ENCODE results near the gene CHMP5. TPM values are rescaled to one million over a fixed set of nuclear protein-coding genes. Genes with fewer than 3 reads are reported as not detected.

The CHMP5 gene
- total RNA-seq, 2 donors from 2014 or later = 4.6 to 20.5 TPM

DNA sequence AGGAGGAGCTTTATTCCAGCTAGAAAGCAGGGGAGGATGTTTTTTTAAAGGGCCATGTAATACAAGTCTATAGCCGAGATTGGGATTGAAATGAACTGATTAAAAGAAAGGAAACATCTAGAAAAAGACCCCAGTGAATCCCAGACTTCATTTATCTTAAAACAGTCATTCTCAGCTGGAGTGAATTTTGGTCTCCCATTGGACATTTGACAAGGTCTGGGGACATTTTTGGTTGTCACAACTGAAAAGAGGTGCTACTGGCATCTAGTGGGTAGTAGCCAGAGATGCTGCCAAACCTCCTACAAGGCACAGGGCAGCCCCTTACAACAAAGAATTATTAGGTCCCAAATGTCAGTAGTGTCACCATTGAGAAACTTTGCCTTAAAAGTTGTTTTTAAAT, 41.2 kb upstream of the CHMP5 start:
- ATAC-seq = no peak
- H3K36me3 ChIP-seq (replicated peaks in 1 of 2; ENCODE audit: insufficient read depth in 1 of 2, low read depth in 2 of 2) = no peaks in the 10 kb centered on the region
- intact Hi-C loops (cut with DNase I) = loop anchor here (5.0 kb wide), 1 partner anchor 141 kb away; no protein-coding TSS in a partner anchor
- no peak overlapping the region for H3K4me3 ChIP-seq
- DNase-seq = no peak
- no peak overlapping the region for H3K27ac ChIP-seq
- TF ChIP-seq POLR2A (IDR thresholded peaks at IDR 0.05) = no peak
- TF ChIP-seq, protein P1, sequence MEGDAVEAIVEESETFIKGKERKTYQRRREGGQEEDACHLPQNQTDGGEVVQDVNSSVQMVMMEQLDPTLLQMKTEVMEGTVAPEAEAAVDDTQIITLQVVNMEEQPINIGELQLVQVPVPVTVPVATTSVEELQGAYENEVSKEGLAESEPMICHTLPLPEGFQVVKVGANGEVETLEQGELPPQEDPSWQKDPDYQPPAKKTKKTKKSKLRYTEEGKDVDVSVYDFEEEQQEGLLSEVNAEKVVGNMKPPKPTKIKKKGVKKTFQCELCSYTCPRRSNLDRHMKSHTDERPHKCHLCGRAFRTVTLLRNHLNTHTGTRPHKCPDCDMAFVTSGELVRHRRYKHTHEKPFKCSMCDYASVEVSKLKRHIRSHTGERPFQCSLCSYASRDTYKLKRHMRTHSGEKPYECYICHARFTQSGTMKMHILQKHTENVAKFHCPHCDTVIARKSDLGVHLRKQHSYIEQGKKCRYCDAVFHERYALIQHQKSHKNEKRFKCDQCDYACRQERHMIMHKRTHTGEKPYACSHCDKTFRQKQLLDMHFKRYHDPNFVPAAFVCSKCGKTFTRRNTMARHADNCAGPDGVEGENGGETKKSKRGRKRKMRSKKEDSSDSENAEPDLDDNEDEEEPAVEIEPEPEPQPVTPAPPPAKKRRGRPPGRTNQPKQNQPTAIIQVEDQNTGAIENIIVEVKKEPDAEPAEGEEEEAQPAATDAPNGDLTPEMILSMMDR (IDR thresholded peaks at IDR 0.05) = no peak
- no peaks in the 10 kb centered on the region for H3K9me3 ChIP-seq
- H3K4me1 ChIP-seq = peaks cover 4% of the 10 kb centered on the region
- 42 to 43% methylated on average over 1 of the region's 1 CpG for WGBS, 2 donors
- no peaks in the 10 kb centered on the region for H3K27me3 ChIP-seq

GRCh38 chr9:33225319-33226147, 39.3 kb upstream of the CHMP5 start:
- Histone ChIP-seq H3K27me3 (no peaks in the 10 kb centered on the region), H3K4me3 (no peak overlapping the region), H3K36me3 (replicated peaks in 1 of 2; ENCODE audit: insufficient read depth in 1 of 2, low read depth in 2 of 2) (no peaks in the 10 kb centered on the region), H3K4me1 (peaks cover 10% of the 10 kb centered on the region), H3K27ac (no peak overlapping the region), H3K9me3 (no peaks in the 10 kb centered on the region)
- intact Hi-C loops (cut with DNase I) = no loop called here
- peak; percentile 62 to 78 (median 72) for DNase-seq
- TF ChIP-seq, protein P1 (IDR thresholded peaks at IDR 0.05) = peak; percentile 54 to 93 (median 82)
- no peak for TF ChIP-seq POLR2A (IDR thresholded peaks at IDR 0.05)
- ATAC-seq = peak; percentile 70
- 18 to 23% methylated on average over 6 of the region's 6 CpGs for WGBS, 2 donors

- peaks cover 10% of the 10 kb centered on the region for H3K4me1 ChIP-seq
- no peaks in the 10 kb centered on the region for H3K27me3 ChIP-seq
- H3K9me3 ChIP-seq = no peaks in the 10 kb centered on the region
- no peak for ATAC-seq
- no peak for TF ChIP-seq POLR2A (IDR thresholded peaks at IDR 0.05)
- TF ChIP-seq, protein P1 (IDR thresholded peaks at IDR 0.05) = no peak
- no peaks in the 10 kb centered on the region for H3K36me3 ChIP-seq (replicated peaks in 1 of 2; ENCODE audit: insufficient read depth in 1 of 2, low read depth in 2 of 2)
- H3K27ac ChIP-seq = peak overlapping the region in 1 of 4 donors; percentile 39
- H3K4me3 ChIP-seq = no peak overlapping the region
- 57 to 85% methylated on average over 10 of the region's 10 CpGs for WGBS, 2 donors
- DNase-seq = peak in 1 of 4 donors; percentile 64
- intact Hi-C loops (cut with DNase I) = no loop called here
Measured at GRCh38 chr9:33227008-33227398, 37.8 kb upstream of the CHMP5 start.

DNA sequence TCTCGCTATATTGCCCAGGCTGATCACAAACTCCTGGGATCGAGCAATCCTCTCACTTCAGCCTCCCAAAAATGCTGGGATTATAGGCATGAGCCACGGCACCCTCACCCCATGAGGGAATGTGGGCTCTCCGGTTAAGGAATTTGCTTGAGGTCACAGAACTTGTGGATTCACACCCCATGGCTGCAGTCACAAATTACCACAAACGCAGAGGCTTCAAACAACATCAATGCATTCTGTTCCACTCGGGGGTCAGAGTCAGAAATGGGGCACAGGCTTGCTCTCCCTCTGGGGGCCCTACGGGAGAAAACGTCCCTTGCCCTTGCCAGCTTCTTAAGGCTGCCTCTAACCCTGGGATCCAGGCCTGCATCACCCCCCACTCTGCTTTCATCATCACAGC, 37.1 kb upstream of the CHMP5 start:
- intact Hi-C loops (cut with DNase I) = no loop called here
- 63 to 82% methylated on average over 8 of the region's 8 CpGs for WGBS, 2 donors
- Histone ChIP-seq H3K27me3 (no peaks in the 10 kb centered on the region), H3K9me3 (no peaks in the 10 kb centered on the region), H3K4me1 (peaks cover 10% of the 10 kb centered on the region), H3K36me3 (replicated peaks in 1 of 2; ENCODE audit: insufficient read depth in 1 of 2, low read depth in 2 of 2) (no peaks in the 10 kb centered on the region), H3K27ac (no peak overlapping the region), H3K4me3 (no peak overlapping the region)
- TF ChIP-seq POLR2A (IDR thresholded peaks at IDR 0.05) = no peak
- TF ChIP-seq, protein P1 (IDR thresholded peaks at IDR 0.05) = no peak
- ATAC-seq (no peak), DNase-seq (no peak)

All from body of pancreas (tissue), 4 donors.